Left ventricle myocardium superior (tissue), 1 donor: ENCODE results near the gene TMBIM1. TPM values are rescaled to one million over a fixed set of nuclear protein-coding genes. Genes with fewer than 3 reads are reported as not detected.
"Not testable (repeated sequence)": the region's sequence is repeated elsewhere in the genome, so short reads cannot be mapped to it uniquely, and the experiment has no call there.

Source experiments
- ATAC-seq: fragments of 200-7000 bp; cut with Tn5 transposase; one replicate; pipeline ENCODE4 v1.9.1; 2020; ENCODE audit warnings: mild to moderate bottlenecking, moderate library complexity
- DNase-seq: peaks from one replicate; pipeline ENCODE4 v3.0.0-alpha.2; 2020
- intact Hi-C: fragments of 100-400 bp; cut with micrococcal nuclease; formaldehyde crosslinking; loops from one replicate; pipeline ENCODE4 v1.11.0; 2022
- total RNA-seq: library from RNA; stranded (reverse); fragmentation: NEBNext Ultra II Directional; extraction: Animal tissue kit (Norgen Biotek cat#: 25700); gene quantifications from one replicate; pipeline ENCODE4 v1.2.1, GENCODE V29; 2021
- donor health status: DM: no; HTN: yes; CAD: no; lungs with severe emphysema.

Gene TMBIM1
- total RNA-seq, 1 donor from 2014 or later = 109 TPM

- ATAC-seq = no peak
- intact Hi-C loops = no loop called here
- DNase-seq = no peak
Measured at GRCh38 chr2:218320704-218321336, 28.5 kb upstream of the TMBIM1 start.

GRCh38 chr2:218319813-218320365 is 27.6 kb upstream of the TMBIM1 start:
- intact Hi-C loops = no loop called here

DNA sequence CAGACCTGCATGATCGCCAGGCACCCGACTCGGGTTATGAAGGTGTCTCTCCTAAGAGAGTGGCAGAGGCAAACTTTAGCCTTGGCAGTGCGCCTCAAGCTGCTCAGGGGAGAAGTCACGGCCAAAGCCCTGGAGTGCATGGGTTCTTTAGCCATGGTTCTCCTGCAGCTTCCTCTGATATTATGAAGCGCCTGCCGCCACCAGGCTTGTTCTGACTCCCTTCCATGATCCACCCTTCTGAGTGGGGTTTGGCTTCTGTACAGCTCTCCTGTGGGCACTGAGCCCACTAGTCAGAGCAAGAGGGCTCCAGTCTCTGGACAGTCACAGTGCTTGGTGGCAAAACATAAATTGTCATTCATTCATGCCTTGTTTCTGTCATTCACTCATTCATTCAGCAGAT is 25.9 kb upstream of the TMBIM1 start:
- ATAC-seq = no peak
- no peak for DNase-seq
- intact Hi-C loops = no loop called here

More at GRCh38 chr2:218319813-218320365, 27.6 kb upstream of the TMBIM1 start:
- DNase-seq (no peak), ATAC-seq (no peak)

DNA sequence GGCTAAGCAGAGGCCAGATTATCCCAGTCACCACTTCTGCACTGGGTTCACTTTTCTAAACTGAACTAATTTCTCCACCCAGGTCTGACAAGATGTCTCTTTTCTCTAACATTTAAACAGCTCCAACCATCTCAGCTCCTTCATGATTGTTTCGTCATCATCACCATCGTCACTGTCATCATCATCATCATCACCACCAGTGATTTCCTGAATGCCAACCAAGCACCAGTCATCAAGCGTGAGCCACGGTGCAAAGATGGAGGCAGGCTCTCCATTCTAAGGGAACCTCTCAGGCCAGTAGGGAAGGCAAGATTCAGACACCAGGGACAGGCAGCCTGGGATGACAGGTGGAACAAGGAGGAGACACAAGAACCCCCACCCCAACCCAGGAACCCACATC is 25.5 kb upstream of the TMBIM1 start:
- no peak for DNase-seq
- ATAC-seq = no peak
- intact Hi-C loops = no loop called here

- DNase-seq (no peak), ATAC-seq (no peak)
- intact Hi-C loops = no loop called here
Measured at GRCh38 chr2:218317303-218317630, 25.0 kb upstream of the TMBIM1 start.

- intact Hi-C loops = no loop called here
- ATAC-seq (no peak), DNase-seq (no peak)
Measured at GRCh38 chr2:218315397-218315796, 23.1 kb upstream of the TMBIM1 start.

DNA sequence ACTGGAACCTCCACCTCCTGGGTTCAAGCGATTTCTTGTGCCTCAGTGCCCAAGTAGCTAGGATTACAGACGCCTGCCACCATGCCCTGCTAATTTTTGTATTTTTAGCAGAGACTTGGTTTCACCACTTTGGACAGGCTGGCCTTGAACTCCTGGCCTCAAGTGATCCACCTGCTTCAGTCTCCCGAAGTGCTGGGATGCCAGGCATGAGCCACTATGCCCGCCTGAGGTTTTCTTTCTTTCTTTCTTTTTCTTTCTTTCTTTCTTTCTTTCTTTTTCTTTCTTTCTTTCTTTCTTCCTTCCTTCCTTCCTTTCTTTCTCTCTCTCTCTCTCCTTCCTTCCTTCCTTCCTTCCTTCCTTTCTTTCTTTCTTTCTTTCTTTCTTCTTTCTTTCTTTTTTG is 22.5 kb upstream of the TMBIM1 start:
- DNase-seq, ATAC-seq, intact Hi-C loops: not testable (repeated sequence)

- no peak for DNase-seq
- intact Hi-C loops = no loop called here
- no peak for ATAC-seq
Measured at GRCh38 chr2:218313356-218313755, 21.1 kb upstream of the TMBIM1 start.

DNA sequence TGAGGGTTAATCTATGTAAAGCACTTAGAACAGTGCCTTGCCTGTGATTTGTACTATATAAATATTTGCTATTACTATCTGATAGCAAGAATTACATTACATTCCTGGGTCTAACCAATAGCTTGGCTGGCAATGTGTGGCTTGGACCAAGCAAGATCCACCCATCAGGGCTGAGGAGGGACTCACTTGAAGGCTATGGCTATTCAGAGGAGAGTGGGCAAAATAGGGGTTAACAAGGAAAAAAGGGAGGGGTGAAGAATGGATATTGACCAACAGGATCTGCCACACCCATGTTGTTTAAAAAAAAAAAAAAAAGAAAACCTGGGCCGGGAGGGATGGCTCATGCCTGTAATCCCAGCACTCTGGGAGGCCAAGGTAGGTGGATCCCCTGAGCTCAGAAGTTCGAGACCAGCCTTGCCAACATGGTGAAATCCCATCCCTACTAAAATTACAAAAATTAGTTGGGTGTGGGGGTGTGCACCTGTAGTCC is 20.0 kb upstream of the TMBIM1 start:
- ATAC-seq (no peak), DNase-seq (no peak)
- intact Hi-C loops = no loop called here

DNA sequence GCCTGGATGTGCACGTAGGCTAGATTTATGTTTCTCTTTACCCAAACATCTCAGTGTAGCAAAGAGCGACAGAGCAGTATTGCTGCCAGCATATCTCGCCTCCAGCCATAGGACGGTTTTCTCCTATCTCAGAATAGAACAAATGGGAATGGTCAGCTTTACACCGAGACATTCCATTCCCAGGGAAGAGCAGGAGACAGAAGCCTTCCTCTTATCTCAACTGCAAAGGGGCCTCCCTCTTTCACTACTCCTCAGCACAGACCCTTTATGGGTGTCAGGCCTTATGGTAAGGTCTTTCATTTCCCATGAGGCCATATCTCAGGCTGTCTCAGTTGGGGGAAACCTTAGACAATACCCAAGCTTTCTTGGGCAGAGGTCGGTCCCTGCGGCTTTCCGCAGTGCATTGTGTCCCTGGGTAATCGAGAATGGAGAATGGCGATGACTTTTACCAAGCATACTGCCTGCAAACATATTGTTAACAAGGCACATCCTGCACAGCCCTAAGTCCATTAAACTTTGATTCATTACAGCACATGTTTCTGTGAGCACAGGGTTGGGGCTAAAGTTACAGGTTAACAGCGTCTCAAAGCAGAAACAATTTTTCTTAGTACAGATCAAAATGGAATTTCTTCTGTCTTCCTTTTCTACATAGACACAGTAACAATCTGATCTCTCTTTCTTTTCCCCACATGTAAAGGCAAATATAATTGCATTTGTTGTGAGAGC is 19.4 kb upstream of the TMBIM1 start:
- ATAC-seq, DNase-seq, intact Hi-C loops: not testable (repeated sequence)

DNA sequence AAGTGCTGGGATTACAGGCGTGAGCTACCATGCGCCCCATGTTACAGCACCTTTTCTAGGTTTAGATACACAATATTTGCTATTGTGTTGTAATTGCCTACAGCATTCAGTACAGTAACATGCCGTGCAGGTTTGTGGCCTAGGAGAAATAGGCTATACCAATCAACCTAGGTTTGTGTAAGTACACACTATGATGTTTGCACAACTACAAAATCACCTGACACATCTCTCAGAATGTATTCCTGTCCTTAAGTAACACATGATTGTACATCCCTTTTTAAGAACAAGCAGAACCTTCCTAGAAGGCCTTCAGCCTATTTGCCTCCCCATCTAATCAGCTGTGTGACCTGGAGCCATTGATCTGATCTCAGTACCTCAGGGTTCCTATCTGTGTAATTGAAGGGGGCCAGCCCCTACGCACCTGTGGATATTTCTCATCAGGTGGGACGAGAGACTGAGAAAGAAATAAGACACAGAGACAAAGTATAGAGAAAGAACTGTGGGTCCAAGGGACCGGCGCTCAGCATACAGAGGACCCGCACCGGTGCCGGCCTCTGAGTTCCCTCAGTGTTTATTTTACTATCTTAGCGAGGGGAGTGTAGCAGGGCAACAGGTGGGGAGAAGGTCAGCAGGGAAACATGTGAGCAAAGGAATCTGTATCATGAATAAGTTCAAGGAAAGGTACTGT is 18.7 kb upstream of the TMBIM1 start:
- no peak for DNase-seq
- no peak for ATAC-seq
- intact Hi-C loops = no loop called here

DNA sequence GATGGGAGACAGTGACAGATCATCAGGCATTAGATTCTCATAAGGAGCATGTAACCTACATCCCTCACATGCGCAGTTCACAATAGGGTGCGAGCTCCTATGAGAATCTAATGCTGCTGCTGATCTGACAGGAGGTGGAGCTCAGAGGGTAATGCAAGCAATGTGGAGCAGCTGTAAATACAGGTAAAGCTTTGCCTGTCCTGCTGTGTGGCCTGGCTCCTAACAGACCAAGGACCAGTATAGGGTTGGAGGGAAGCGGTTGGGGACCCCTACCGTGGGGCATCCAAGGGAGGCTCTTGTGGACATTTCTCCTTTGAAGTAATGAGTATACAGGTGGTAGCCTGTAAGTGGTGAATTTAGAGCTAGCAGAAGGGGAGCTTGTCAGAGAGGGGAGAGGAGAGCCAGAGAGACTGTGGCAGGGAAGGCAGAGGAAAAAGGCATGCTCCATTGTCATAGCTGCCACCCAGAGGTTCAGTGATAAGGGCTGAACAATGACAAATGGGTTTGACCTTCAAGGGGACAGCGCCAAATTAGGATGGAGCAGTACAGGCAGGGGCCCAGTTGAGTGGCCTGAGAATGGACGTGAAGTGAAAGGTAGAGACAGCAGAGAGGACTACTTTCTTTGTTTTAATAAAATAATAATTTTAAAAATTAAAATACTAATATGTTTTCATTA is 15.2 kb upstream of the TMBIM1 start:
- ATAC-seq = peak; percentile 90
- intact Hi-C loops = loop anchor here (10.0 kb wide), 1 partner anchor 47 kb away; the partner anchor contains the start of gene CATIP
- no peak for DNase-seq

- intact Hi-C loops = loop anchor here (10.0 kb wide), 1 partner anchor 48 kb away; the partner anchor contains the start of gene CATIP
- DNase-seq = no peak
- no peak for ATAC-seq
Measured at GRCh38 chr2:218306184-218306920, 14.0 kb upstream of the TMBIM1 start.

- DNase-seq (no peak), ATAC-seq (no peak)
- intact Hi-C loops = loop anchor here (10.0 kb wide), 1 partner anchor 49 kb away; the partner anchor contains the start of gene CATIP
Measured at GRCh38 chr2:218305383-218305782, 13.1 kb upstream of the TMBIM1 start.

DNA sequence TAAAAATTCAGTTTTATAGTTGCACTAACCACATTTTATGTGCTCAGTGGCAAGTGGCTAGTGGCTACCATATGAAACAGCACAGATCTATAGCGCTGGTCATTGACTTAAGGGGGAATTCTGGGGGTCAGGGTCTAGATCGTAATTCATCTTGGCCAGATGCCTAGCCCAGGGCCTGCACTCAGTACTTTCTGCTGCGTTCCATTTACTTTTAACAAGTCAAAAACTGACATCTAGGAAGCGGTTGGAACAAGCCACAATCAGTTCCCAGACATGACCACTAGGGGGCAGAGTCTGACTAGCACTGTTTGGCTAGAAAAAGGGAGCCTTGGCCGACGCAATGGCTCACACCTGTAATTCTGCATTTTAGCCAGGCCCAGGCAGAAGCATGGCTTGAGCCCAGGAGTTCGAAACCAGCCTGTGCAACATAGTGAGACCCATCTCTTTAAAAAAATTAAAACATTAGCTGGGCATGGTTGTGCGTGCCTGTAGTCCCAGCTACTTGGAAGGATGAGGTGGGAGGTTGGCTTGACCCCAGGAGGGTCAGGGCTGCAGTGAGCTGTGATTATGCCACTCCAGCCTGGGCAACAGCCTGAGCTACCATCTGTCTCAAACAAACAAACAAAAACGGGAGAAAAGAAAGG is 9.0 kb upstream of the TMBIM1 start:
- ATAC-seq (peak; percentile 84), DNase-seq (peak; percentile 76)

GRCh38 chr2:218300141-218300540 is 7.8 kb upstream of the TMBIM1 start:
- no peak for ATAC-seq

More for the DNA sequence above, 9.0 kb upstream of the TMBIM1 start:
- intact Hi-C loops = loop anchor here (10.0 kb wide), 1 partner anchor 54 kb away; the partner anchor contains the start of gene CATIP

DNA sequence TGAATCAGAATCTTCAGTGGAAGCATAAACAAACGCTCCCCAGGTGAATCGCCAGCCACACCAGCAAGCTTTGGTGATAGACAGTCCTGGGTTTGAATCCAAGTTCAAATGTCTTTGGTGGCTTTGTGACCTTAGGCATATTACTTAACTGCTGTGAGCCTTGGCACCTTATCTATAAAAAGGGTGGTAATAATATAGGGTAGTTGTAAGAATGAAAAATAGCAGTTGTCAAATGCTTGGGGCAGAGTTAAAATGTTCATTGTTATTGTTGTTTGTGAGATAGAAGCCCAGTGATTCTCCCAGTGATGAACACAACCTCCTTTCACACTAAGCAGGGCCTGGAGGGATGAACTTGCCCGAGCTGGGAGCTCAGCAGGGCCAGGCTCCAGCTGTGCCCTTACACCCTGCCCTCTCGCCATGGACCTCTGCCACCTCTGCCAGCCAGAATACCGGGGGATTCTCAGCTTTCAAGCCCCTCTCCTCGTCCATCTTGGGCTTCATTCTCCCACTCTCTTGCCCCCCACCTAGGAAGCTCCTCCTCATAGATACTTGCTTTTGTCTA is 6.1 kb upstream of the TMBIM1 start:
- no peak for DNase-seq
- intact Hi-C loops = no loop called here
- ATAC-seq = no peak

More at GRCh38 chr2:218300141-218300540, 7.8 kb upstream of the TMBIM1 start:
- DNase-seq = no peak
- intact Hi-C loops = loop anchor here (10.0 kb wide), 1 partner anchor 55 kb away; the partner anchor contains the start of gene CATIP

GRCh38 chr2:218296847-218297246 is 4.5 kb upstream of the TMBIM1 start:
- ATAC-seq (no peak), DNase-seq (no peak)
- intact Hi-C loops = no loop called here
